Suprapubic skin (tissue), 4 donors: ENCODE measurements around the gene ATP5ME. TPM values are rescaled to one million over a fixed set of nuclear protein-coding genes. Genes with fewer than 3 reads are reported as not detected.

Experiments used
- DNase-seq, 2 donors: peaks; one replicate each; pipeline ENCODE4 v3.0.0-alpha.2; 2019; ENCODE audit warnings: low spot score in 2 of 2
- H3K27ac ChIP-seq: fragments of 200-600 bp; sonication (generic); one replicate; pipeline ENCODE4 v1.5.1; 2019
- H3K27me3 ChIP-seq: fragments of 200-600 bp; sonication (generic); one replicate; pipeline ENCODE4 v1.5.1; 2019
- H3K36me3 ChIP-seq: fragments of 200-600 bp; sonication (generic); one replicate; pipeline ENCODE4 v1.5.1; 2019
- H3K4me1 ChIP-seq: fragments of 200-600 bp; sonication (generic); one replicate; pipeline ENCODE4 v1.5.1; 2019
- H3K4me3 ChIP-seq: fragments of 200-600 bp; sonication (generic); one replicate; pipeline ENCODE4 v1.5.1; 2019; ENCODE audit warnings: mild to moderate bottlenecking
- H3K9me3 ChIP-seq: fragments of 200-600 bp; sonication (generic); one replicate; pipeline ENCODE4 v1.5.1; 2019
- EP300 ChIP-seq: sonication (generic); formaldehyde crosslinking; IDR thresholded peaks from one replicate; pipeline ENCODE4 v1.6.1; 2017; ENCODE audit warnings: antibody characterized with exemption
- POLR2A ChIP-seq, 2 donors: fragments of 450-650 bp; IDR thresholded peaks; one replicate each; pipeline ENCODE4 v1.6.1; 2017; ENCODE audit warnings: antibody characterized with exemption in 2 of 2, mild to moderate bottlenecking in 2 of 2, moderate library complexity in 2 of 2
- POLR2AphosphoS5 ChIP-seq, 3 donors: sonication (generic); formaldehyde crosslinking; IDR thresholded peaks; one replicate each; pipeline ENCODE4 v1.6.1; 2017; ENCODE audit warnings: antibody characterized with exemption in 3 of 3
- WGBS: methylation state at CpG from one replicate; pipeline ENCODE4 v1.1.5; 2018; 5-methylcytosine and 5-hydroxymethylcytosine counted together
- total RNA-seq, 4 donors: library from RNA; depleted of rRNA; stranded (reverse); fragments of >200 nt; gene quantifications; one replicate each; pipeline ENCODE4 v1.1.0, GENCODE V29; 2016
- TF ChIP-seq, protein P1 (sequence below), 2 donors: fragments of 200-600 bp in 1 of 2; fragments of 450-650 bp in 1 of 2; sonication (generic) in 1 of 2; IDR thresholded peaks; one replicate each; pipeline ENCODE4 v1.5.1; 2016 to 2019; ENCODE audit warnings: antibody characterized with exemption in 2 of 2, mild to moderate bottlenecking in 1 of 2, moderate library complexity in 1 of 2

The ATP5ME gene
- total RNA-seq, 4 donors from 2014 or later = 60.2 to 167 (median 102) TPM

DNA sequence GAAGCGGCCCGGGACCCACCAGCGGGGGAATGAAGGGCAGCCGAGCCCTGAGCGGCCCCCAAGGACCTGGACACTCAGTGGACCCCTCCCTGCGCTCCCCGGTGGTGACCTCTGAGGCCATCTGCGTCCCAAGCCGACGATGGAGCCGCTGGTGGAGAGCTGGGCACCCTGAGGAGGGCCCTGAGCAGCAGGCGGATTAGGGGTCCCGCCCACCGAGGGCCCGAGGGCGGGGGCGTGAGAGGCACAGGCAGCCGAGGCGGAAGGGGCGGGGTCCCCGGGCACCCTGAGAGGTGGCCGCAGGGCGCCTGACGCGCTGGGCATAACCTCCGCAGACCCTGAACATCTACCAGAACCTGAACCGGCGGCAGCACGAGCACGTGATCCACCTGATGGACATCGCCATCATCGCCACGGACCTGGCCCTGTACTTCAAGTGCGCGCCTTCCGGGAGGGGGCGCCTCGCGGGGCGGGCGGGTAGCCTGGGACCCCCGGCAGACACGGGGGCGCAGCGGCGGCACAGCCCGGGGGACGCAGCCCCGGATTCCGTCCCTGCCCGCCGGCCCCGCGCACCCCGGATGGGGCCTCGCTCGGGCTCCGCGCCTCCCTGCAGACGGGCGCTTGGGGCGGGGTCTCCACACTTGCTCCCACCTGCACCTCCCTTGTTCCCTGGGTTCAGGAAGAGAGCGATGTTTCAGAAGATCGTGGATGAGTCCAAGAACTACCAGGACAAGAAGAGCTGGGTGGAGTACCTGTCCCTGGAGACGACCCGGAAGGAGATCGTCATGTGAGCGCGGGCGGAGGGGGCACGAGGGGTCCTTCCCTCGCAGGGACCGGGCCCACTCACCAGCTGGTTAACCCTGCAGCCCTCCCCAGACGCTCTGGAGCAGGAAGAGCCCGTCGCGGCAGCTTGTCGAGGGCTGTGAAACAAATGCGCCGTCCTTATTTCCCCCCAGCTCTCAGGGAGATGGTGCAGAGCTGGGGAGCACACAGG is 10.3 kb downstream of the ATP5ME start:
- Histone ChIP-seq H3K4me3 (peak overlapping the region; percentile 58), H3K4me1 (peaks cover 11% of the 10 kb centered on the region), H3K27ac (no peak overlapping the region), H3K36me3 (no peaks in the 10 kb centered on the region), H3K9me3 (no peaks in the 10 kb centered on the region), H3K27me3 (peaks cover 20% of the 10 kb centered on the region)
- WGBS = 40% methylated on average over 4 of the region's 80 CpGs
- TF ChIP-seq, protein P1, sequence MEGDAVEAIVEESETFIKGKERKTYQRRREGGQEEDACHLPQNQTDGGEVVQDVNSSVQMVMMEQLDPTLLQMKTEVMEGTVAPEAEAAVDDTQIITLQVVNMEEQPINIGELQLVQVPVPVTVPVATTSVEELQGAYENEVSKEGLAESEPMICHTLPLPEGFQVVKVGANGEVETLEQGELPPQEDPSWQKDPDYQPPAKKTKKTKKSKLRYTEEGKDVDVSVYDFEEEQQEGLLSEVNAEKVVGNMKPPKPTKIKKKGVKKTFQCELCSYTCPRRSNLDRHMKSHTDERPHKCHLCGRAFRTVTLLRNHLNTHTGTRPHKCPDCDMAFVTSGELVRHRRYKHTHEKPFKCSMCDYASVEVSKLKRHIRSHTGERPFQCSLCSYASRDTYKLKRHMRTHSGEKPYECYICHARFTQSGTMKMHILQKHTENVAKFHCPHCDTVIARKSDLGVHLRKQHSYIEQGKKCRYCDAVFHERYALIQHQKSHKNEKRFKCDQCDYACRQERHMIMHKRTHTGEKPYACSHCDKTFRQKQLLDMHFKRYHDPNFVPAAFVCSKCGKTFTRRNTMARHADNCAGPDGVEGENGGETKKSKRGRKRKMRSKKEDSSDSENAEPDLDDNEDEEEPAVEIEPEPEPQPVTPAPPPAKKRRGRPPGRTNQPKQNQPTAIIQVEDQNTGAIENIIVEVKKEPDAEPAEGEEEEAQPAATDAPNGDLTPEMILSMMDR (IDR thresholded peaks at IDR 0.05) = no peak
- TF ChIP-seq POLR2AphosphoS5 (IDR thresholded peaks at IDR 0.05) (no peak), EP300 (no peak), POLR2A (IDR thresholded peaks at IDR 0.05) (no peak)
- DNase-seq = peak in 1 of 2 donors; percentile 64

DNA sequence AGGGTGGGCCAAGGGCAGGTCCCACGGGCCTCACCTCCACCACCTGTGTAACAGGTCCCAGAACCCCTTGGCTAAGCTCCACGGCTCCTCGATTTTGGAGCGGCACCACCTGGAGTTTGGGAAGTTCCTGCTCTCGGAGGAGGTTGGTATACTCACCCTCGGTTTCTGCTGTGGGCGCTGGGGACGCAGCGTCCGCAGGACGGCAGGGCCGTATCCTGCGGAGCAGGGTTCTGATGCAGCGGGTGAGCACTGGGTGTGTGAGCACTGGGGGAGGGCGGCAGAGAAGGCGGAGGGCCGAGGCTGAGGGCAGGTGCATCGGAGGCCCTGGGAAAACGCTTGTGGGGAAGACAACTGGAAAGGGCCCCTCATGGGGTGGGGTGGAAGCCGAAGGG is 11.0 kb downstream of the ATP5ME start:
- 35% methylated on average over 13 of the region's 20 CpGs for WGBS
- TF ChIP-seq EP300 (no peak), POLR2AphosphoS5 (IDR thresholded peaks at IDR 0.05) (no peak), POLR2A (IDR thresholded peaks at IDR 0.05) (no peak)
- TF ChIP-seq, protein P1 (IDR thresholded peaks at IDR 0.05) = no peak
- no peaks in the 10 kb centered on the region for H3K9me3 ChIP-seq
- no peaks in the 10 kb centered on the region for H3K36me3 ChIP-seq
- DNase-seq = no peak
- H3K27me3 ChIP-seq = peaks cover 20% of the 10 kb centered on the region
- peak overlapping the region; percentile 58 for H3K4me3 ChIP-seq
- H3K27ac ChIP-seq = no peak overlapping the region
- H3K4me1 ChIP-seq = peaks cover 11% of the 10 kb centered on the region

DNA sequence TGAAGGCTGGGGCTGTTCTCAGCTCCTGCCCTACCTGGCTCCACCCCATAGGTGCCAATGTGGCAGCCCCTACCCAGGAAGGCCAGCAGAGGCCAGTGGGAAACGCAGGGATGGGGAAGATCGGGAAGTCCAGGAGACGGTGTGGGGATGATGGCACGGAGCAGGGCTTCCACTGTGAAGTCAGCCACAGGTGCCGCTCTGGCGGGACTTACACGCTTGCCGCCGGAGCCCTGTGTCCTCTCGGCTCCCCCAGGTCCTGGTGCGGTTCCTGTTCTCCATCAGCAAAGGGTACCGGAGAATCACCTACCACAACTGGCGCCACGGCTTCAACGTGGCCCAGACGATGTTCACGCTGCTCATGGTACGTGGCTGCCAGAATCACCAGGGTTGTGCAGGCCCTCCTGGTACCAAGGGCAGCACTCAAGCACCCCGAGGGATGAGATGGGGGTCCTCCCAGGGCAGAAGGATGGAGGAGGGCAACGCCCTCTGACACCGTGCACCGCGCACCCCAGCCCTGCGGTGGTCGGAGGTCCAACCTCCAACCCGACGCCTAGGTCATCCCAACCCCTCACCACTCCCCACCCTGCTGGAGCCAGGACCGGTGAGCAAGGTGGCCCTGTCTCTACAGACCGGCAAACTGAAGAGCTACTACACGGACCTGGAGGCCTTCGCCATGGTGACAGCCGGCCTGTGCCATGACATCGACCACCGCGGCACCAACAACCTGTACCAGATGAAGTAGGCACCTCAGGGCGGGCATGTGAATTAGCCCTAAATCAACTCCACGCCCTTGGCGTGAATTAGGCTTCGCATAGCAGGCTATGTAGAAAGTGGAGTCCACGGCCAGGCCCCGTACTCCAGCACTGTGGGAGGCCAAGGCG is 12.0 kb downstream of the ATP5ME start:
- no peak overlapping the region for H3K27ac ChIP-seq
- 92% methylated on average over 14 of the region's 42 CpGs for WGBS
- H3K36me3 ChIP-seq = no peaks in the 10 kb centered on the region
- DNase-seq = peak in 1 of 2 donors; percentile 64
- TF ChIP-seq POLR2AphosphoS5 (IDR thresholded peaks at IDR 0.05) (no peak), POLR2A (IDR thresholded peaks at IDR 0.05) (no peak), EP300 (no peak)
- TF ChIP-seq, protein P1 (IDR thresholded peaks at IDR 0.05) = no peak
- H3K27me3 ChIP-seq = peaks cover 20% of the 10 kb centered on the region
- H3K4me3 ChIP-seq = no peak overlapping the region
- H3K4me1 ChIP-seq = peaks cover 11% of the 10 kb centered on the region
- no peaks in the 10 kb centered on the region for H3K9me3 ChIP-seq

DNA sequence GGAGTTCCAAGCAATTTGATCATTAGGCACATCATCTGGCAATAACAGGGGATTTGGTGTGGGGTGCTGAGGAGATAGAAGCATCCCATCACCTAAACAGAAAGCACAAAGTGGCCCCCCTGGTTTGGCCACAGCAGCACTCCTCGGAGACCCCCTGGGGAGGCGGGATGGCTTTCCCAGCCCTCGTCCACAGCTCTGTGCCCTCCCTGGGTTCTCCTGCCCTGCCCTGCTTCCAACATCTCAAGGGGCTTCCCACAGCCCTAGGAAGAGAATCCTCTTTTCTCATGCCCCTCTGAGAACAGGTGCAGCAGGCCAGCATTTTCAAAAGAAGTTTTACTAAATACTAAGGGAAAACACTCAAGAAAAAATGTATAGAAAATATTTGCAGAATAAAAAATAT is 12.8 kb downstream of the ATP5ME start:
- Histone ChIP-seq H3K27ac (no peak overlapping the region), H3K9me3 (no peaks in the 10 kb centered on the region), H3K4me3 (no peak overlapping the region), H3K27me3 (peaks cover 18% of the 10 kb centered on the region), H3K36me3 (no peaks in the 10 kb centered on the region), H3K4me1 (peaks cover 11% of the 10 kb centered on the region)
- peak in 1 of 2 donors; percentile 17 for DNase-seq
- no peak for TF ChIP-seq POLR2AphosphoS5 (IDR thresholded peaks at IDR 0.05)
- TF ChIP-seq POLR2A (IDR thresholded peaks at IDR 0.05) = no peak
- no peak for TF ChIP-seq EP300
- TF ChIP-seq, protein P1 (IDR thresholded peaks at IDR 0.05) = no peak
- 80% methylated on average over 2 of the region's 3 CpGs for WGBS
